ENCODE data around the gene BTBD9. TPM values are rescaled to one million over a fixed set of nuclear protein-coding genes. Genes with fewer than 3 reads are reported as not detected.

BTBD9 gene
- total and polyA plus RNA-seq, 9 of the 15 experiments (the other 6 are each of a cell fraction or from before 2014, with no cell fraction given), result 0.08 to 1.6 (median 0.58) TPM

GRCh38 chr6:38476141-38476540 is 163.6 kb downstream of the BTBD9 start:
- no peak for DNase-seq (ENCODE audit: extremely low read depth in 1 of 4, low spot score in 3 of 4)
- WGBS (ENCODE audit: insufficient coverage, low coverage, missing lambda C conversion rate), result 0% methylated on average over 1 of the region's 1 CpG
- H3K27ac ChIP-seq (ENCODE audit: extremely low read depth, low read depth, low read length), result no peak overlapping the region
- POLR2A ChIA-PET, result no interaction called here
- no peaks in the 10 kb centered on the region for H3K79me2 ChIP-seq (ENCODE audit: control insufficient read depth, insufficient read depth, low read length)
- no peak for FAIRE-seq
- no peak for ATAC-seq
- CTCF ChIA-PET (ENCODE audit: low intra/inter-chr PET ratio), result no interaction called here
- no TSS peak for BruUV-seq (replicated peaks)
- H3K4me1 ChIP-seq (replicated peaks in 1 of 2; ENCODE audit: control insufficient read depth in 2 of 2, insufficient read depth in 2 of 2, low read length in 2 of 2), result no peaks in the 10 kb centered on the region
- in situ Hi-C loops (cut with MboI), result loop anchor here (25.0 kb wide), 3 partner anchors 764 to 1464 kb away; partner anchors contain the start of genes FGD2 and RNF8
- no peaks in the 10 kb centered on the region for H3K36me3 ChIP-seq (ENCODE audit: control insufficient read depth, insufficient read depth, low read length)
- H3K9me3 ChIP-seq (replicated peaks; ENCODE audit: control insufficient read depth, insufficient read depth, low read depth, low read length), result 0 out of 2 replicates have a peak, but pooled peaks cover 2% of the 10 kb centered on the region
- intact Hi-C loops (cut with micrococcal nuclease), result no loop called here
- H3K9ac ChIP-seq (ENCODE audit: insufficient read depth in 1 of 2, low read depth in 2 of 2, low read length in 2 of 2), result no peak overlapping the region
- no peak overlapping the region for H3K4me2 ChIP-seq (ENCODE audit: insufficient read depth, low read length)
- H4K20me1 ChIP-seq (replicated peaks; ENCODE audit: control insufficient read depth, insufficient read depth, low read length), result no peaks in the 10 kb centered on the region; the same call in 1 of the 2 replicates
- H2AFZ ChIP-seq (ENCODE audit: low read depth, low read length), result no peak overlapping the region
- H3K27me3 ChIP-seq (ENCODE audit: control insufficient read depth in 2 of 2, insufficient read depth in 2 of 2, low read length in 2 of 2), result peaks cover 0 to 18% of the 10 kb centered on the region in 2 experiments; a peak in 3 of 5 replicates
- H3K9me1 ChIP-seq (ENCODE audit: control insufficient read depth, insufficient read depth, low read length), result no peaks in the 10 kb centered on the region
- H3K4me3 ChIP-seq, result no peak overlapping the region
- no peak for TF ChIP-seq ZBTB7A (IDR thresholded peaks at IDR 0.05; ENCODE audit: borderline replicate concordance, control insufficient read depth, low read depth, low read length)
- TF ChIP-seq DLX4 (CRISPR knock-in tag; IDR thresholded peaks at IDR 0.05), result no peak
- TF ChIP-seq ZBTB26 (CRISPR knock-in tag; IDR thresholded peaks at IDR 0.05), result no peak
- TF ChIP-seq HNRNPUL1 (IDR thresholded peaks at IDR 0.05; ENCODE audit: low read length), result no peak
- TF ChIP-seq ZNF589 (CRISPR knock-in tag; IDR thresholded peaks at IDR 0.05; ENCODE audit: low read depth), result no peak
- TF ChIP-seq DMBX1 (CRISPR knock-in tag; IDR thresholded peaks at IDR 0.05; ENCODE audit: borderline replicate concordance), result no peak
- no peak for TF ChIP-seq MITF (IDR thresholded peaks at IDR 0.05)
- no peak for TF ChIP-seq SIRT6 (IDR thresholded peaks at IDR 0.05; ENCODE audit: low read depth, low read length)
- TF ChIP-seq ZFX (CRISPR knock-in tag; IDR thresholded peaks at IDR 0.05), result no peak
- no peak for TF ChIP-seq AFF1 (IDR thresholded peaks at IDR 0.05; ENCODE audit: low read depth in 1 of 2, partially characterized antibody in 2 of 2)
- TF ChIP-seq HDAC6 (IDR thresholded peaks at IDR 0.05; ENCODE audit: low read depth, low read length), result no peak
- no peak for TF ChIP-seq ATF6 (CRISPR knock-in tag; IDR thresholded peaks at IDR 0.05)
- TF ChIP-seq ZNF41 (CRISPR knock-in tag; conservative IDR thresholded peaks at IDR 0.05), result no peak
